Chondrocyte (in vitro differentiated cells): Measurements from ENCODE around the gene ASIC3. TPM values are rescaled to one million over a fixed set of nuclear protein-coding genes. Genes with fewer than 3 reads are reported as not detected.

Experiments
- DNase-seq: peaks from one replicate; pipeline ENCODE4 v3.0.0; 2021; ENCODE audit warnings: mixed read lengths, low spot score
- H3K27ac Mint-ChIP-seq: one replicate; pipeline ENCODE4 v1.8.0; 2021; ENCODE audit warnings: mild to moderate bottlenecking, moderate library complexity, mixed read lengths; ENCODE audit not compliant: unreplicated experiment
- H3K27me3 Mint-ChIP-seq: 2 replicates; pipeline ENCODE4 v1.8.0; 2021; ENCODE audit warnings: low read depth, mixed read lengths
- H3K36me3 Mint-ChIP-seq: 2 replicates; pipeline ENCODE4 v1.8.0; 2021; ENCODE audit warnings: low read depth, mixed read lengths
- H3K4me1 Mint-ChIP-seq: 2 replicates; pipeline ENCODE4 v1.8.0; 2021; ENCODE audit warnings: low read depth, mild to moderate bottlenecking, mixed read lengths
- H3K4me3 Mint-ChIP-seq: one replicate; pipeline ENCODE4 v1.8.0; 2021; ENCODE audit warnings: mild to moderate bottlenecking, moderate library complexity, mixed read lengths; ENCODE audit not compliant: unreplicated experiment
- H3K9me3 Mint-ChIP-seq: 2 replicates; pipeline ENCODE4 v1.8.0; 2021; ENCODE audit warnings: low read depth, mixed read lengths
- CTCF ChIP-seq: fragments of 200-600 bp; sonication (generic); IDR thresholded peaks from 2 replicates; pipeline ENCODE4 v1.5.0; 2021; ENCODE audit warnings: antibody characterized with exemption, mild to moderate bottlenecking, moderate library complexity
- total RNA-seq: library from RNA; stranded (reverse); gene quantifications from 3 replicates; pipeline ENCODE4 v1.2.1, GENCODE V29; 2021

ASIC3 gene
- total RNA-seq, 1 donor from 2014 or later, result 2.4 TPM

GRCh38 chr7:151082141-151083070, 34.1 kb downstream of the ASIC3 start:
- H3K4me3 Mint-ChIP-seq, result peak overlapping the region; percentile 94
- no peaks in the 10 kb centered on the region for H3K27me3 Mint-ChIP-seq
- no peaks in the 10 kb centered on the region for H3K36me3 Mint-ChIP-seq
- DNase-seq, result no peak
- peak overlapping the region; percentile 86 for H3K27ac Mint-ChIP-seq
- no peak for TF ChIP-seq CTCF
- H3K4me1 Mint-ChIP-seq, result peaks cover 49% of the 10 kb centered on the region
- H3K9me3 Mint-ChIP-seq, result no peaks in the 10 kb centered on the region

- Mint-ChIP-seq H3K36me3 (no peaks in the 10 kb centered on the region), H3K27me3 (no peaks in the 10 kb centered on the region), H3K27ac (peak within 1 kb of the TSS; percentile 86), H3K9me3 (no peaks in the 10 kb centered on the region), H3K4me3 (peak within 1 kb of the TSS; percentile 94), H3K4me1 (peaks cover 46% of the 10 kb centered on the region)
- TF ChIP-seq CTCF, result no peak
- DNase-seq, result no peak
These were observed 34.9 kb downstream of the ASIC3 start, which contains the start of gene TMUB1 for GRCh38 chr7:151083071-151083823. TSS of gene TMUB1 (minus strand) at chr7:151083493. CDS start at chr7:151082563, 930 bp downstream.

GRCh38 chr7:151083824-151084160, 35.5 kb downstream of the ASIC3 start:
- no peaks in the 10 kb centered on the region for H3K27me3 Mint-ChIP-seq
- no peaks in the 10 kb centered on the region for H3K36me3 Mint-ChIP-seq
- peak overlapping the region; percentile 94 for H3K4me3 Mint-ChIP-seq
- H3K9me3 Mint-ChIP-seq, result no peaks in the 10 kb centered on the region
- H3K4me1 Mint-ChIP-seq, result peaks cover 45% of the 10 kb centered on the region
- DNase-seq, result no peak
- no peak for TF ChIP-seq CTCF
- H3K27ac Mint-ChIP-seq, result no peak overlapping the region

GRCh38 chr7:151085329-151085690, 37.0 kb downstream of the ASIC3 start:
- Mint-ChIP-seq H3K4me1 (peaks cover 49% of the 10 kb centered on the region), H3K36me3 (no peaks in the 10 kb centered on the region), H3K4me3 (peak overlapping the region; percentile 79), H3K9me3 (no peaks in the 10 kb centered on the region), H3K27ac (peak overlapping the region; percentile 86), H3K27me3 (no peaks in the 10 kb centered on the region)
- TF ChIP-seq CTCF, result no peak
- DNase-seq, result no peak
